Measurements from ENCODE around the gene SYTL3. TPM values are rescaled to one million over a fixed set of nuclear protein-coding genes. Genes with fewer than 3 reads are reported as not detected.
"Not testable (repeated sequence)": the region's sequence is repeated elsewhere in the genome, so short reads cannot be mapped to it uniquely, and the experiment has no call there.

SYTL3 gene
- total RNA-seq, 6 experiments from 2014 or later, result 3.1 to 5.7 (median 3.9) TPM

- H3K27ac Mint-ChIP-seq, result no peak overlapping the region
- no peak for TF ChIP-seq CTCF (IDR thresholded peaks at IDR 0.05)
- no peak overlapping the region for H3K4me3 Mint-ChIP-seq
- no peak for DNase-seq
- H3K9me3 Mint-ChIP-seq, result no peaks in the 10 kb centered on the region
- H3K36me3 Mint-ChIP-seq (ENCODE audit: low read depth), result no peaks in the 10 kb centered on the region
- H3K27me3 Mint-ChIP-seq (ENCODE audit: insufficient read depth), result peaks cover 3% of the 10 kb centered on the region; the same call in 1 of the 2 replicates
- H3K4me1 Mint-ChIP-seq (ENCODE audit: low read depth), result peaks cover 10% of the 10 kb centered on the region
Measured at GRCh38 chr6:158688860-158689259, 39.0 kb downstream of the SYTL3 start.

- Mint-ChIP-seq H3K27ac (no peak overlapping the region), H3K9me3 (no peaks in the 10 kb centered on the region), H3K4me3 (no peak overlapping the region)
Measured at GRCh38 chr6:158694913-158695312, 45.1 kb downstream of the SYTL3 start.

GRCh38 chr6:158697811-158698210 is 48.0 kb downstream of the SYTL3 start:
- Mint-ChIP-seq H3K4me3 (no peak overlapping the region), H3K4me1 (ENCODE audit: low read depth) (peaks cover 22% of the 10 kb centered on the region), H3K27ac (peak overlapping the region; percentile 80), H3K9me3 (no peaks in the 10 kb centered on the region), H3K27me3 (ENCODE audit: insufficient read depth) (peaks cover 1% of the 10 kb centered on the region), H3K36me3 (ENCODE audit: low read depth) (no peaks in the 10 kb centered on the region)
- no peak for TF ChIP-seq CTCF (IDR thresholded peaks at IDR 0.05)
- peak; percentile 80 for DNase-seq

More at GRCh38 chr6:158694913-158695312, 45.1 kb downstream of the SYTL3 start:
- no peaks in the 10 kb centered on the region for H3K36me3 Mint-ChIP-seq (ENCODE audit: low read depth)
- H3K4me1 Mint-ChIP-seq (ENCODE audit: low read depth), result peaks cover 22% of the 10 kb centered on the region
- no peak for DNase-seq
- TF ChIP-seq CTCF (IDR thresholded peaks at IDR 0.05), result no peak
- peaks cover 1% of the 10 kb centered on the region; the same call in 1 of the 2 replicates for H3K27me3 Mint-ChIP-seq (ENCODE audit: insufficient read depth)

GRCh38 chr6:158698931-158699330 is 49.1 kb downstream of the SYTL3 start:
- peaks cover 1% of the 10 kb centered on the region for H3K27me3 Mint-ChIP-seq (ENCODE audit: insufficient read depth)
- peak; percentile 7 for DNase-seq
- TF ChIP-seq CTCF (IDR thresholded peaks at IDR 0.05), result no peak
- H3K4me3 Mint-ChIP-seq, result no peak overlapping the region
- H3K27ac Mint-ChIP-seq, result no peak overlapping the region
- H3K36me3 Mint-ChIP-seq (ENCODE audit: low read depth), result no peaks in the 10 kb centered on the region
- H3K9me3 Mint-ChIP-seq, result no peaks in the 10 kb centered on the region
- peaks cover 22% of the 10 kb centered on the region for H3K4me1 Mint-ChIP-seq (ENCODE audit: low read depth)

GRCh38 chr6:158701268-158701667 is 51.4 kb downstream of the SYTL3 start:
- not testable (repeated sequence) for H3K36me3 Mint-ChIP-seq (ENCODE audit: low read depth); H3K27me3 Mint-ChIP-seq (ENCODE audit: insufficient read depth); H3K9me3 Mint-ChIP-seq; H3K4me3 Mint-ChIP-seq; DNase-seq; H3K27ac Mint-ChIP-seq
- H3K4me1 Mint-ChIP-seq (ENCODE audit: low read depth), result peaks cover 31% of the 10 kb centered on the region

- DNase-seq, result no peak
- Mint-ChIP-seq H3K9me3 (no peaks in the 10 kb centered on the region), H3K27ac (no peak overlapping the region), H3K27me3 (ENCODE audit: insufficient read depth) (no peaks in the 10 kb centered on the region; the same call in 1 of the 2 replicates), H3K4me1 (ENCODE audit: low read depth) (peaks cover 37% of the 10 kb centered on the region), H3K36me3 (ENCODE audit: low read depth) (no peaks in the 10 kb centered on the region), H3K4me3 (no peak overlapping the region)
- TF ChIP-seq CTCF (IDR thresholded peaks at IDR 0.05), result no peak
Measured at GRCh38 chr6:158703111-158703836, 53.4 kb downstream of the SYTL3 start.

Data from HFFc6 (cell line).